ENCODE data around the gene CBX3. TPM values are rescaled to one million over a fixed set of nuclear protein-coding genes. Genes with fewer than 3 reads are reported as not detected.
A peak's percentile ranks its signal among the peaks of the same experiment; 100 is the strongest.

The CBX3 gene
- total RNA-seq, 1 donor from 2014 or later: 188 TPM

DNA sequence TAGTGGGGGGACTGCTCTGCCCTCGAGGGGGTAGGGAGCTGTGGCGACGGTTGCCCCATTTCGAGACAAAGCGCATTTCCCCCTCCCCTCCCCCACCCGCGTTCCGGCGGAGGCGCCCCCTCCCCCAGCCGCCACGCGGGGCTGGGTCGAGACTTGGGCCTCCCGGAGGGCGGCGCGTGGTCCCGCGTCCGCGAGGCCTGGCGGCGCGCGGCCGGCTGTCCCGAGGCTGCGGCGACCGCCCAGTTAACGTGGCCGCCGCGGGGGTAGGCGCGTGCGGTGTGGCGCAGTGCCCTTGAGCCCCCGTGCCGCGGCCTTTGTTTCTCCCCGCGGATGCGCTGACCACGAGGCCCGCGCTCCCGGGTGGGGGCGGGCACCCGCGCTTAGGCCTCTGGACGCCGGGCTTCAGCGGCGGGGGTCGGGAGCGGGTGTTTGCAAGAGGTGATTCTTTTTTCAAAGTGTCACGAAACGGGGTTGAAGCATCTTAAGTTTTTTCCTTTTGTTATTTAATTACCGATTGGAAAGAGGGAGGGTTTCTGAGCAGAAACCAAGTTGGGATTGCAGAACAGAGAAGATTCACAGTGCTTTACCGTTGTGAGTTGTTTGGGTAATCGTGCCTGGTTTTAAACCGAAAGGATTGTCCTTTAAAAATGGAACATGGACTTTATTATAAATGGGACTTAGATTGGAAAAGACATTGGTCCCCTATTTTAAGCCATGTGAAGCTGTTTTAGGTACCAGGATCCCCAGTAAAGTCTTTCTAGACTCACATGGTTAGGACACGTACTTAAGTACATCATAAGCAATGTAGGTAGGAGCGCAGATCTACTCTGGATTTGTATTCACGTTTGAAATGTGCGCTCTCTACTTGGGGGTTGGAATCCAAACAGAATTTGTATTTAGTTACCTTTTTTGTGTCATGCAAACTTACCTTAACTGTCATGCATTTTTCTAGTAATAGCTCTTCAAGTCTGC, 760 bp downstream of the CBX3 start:
- H3K27me3 Mint-ChIP-seq: peaks cover 7% of the 10 kb centered on the region
- H3K4me1 Mint-ChIP-seq (ENCODE audit: unreplicated experiment): peaks cover 27% of the 10 kb centered on the region
- TF ChIP-seq, protein P1, sequence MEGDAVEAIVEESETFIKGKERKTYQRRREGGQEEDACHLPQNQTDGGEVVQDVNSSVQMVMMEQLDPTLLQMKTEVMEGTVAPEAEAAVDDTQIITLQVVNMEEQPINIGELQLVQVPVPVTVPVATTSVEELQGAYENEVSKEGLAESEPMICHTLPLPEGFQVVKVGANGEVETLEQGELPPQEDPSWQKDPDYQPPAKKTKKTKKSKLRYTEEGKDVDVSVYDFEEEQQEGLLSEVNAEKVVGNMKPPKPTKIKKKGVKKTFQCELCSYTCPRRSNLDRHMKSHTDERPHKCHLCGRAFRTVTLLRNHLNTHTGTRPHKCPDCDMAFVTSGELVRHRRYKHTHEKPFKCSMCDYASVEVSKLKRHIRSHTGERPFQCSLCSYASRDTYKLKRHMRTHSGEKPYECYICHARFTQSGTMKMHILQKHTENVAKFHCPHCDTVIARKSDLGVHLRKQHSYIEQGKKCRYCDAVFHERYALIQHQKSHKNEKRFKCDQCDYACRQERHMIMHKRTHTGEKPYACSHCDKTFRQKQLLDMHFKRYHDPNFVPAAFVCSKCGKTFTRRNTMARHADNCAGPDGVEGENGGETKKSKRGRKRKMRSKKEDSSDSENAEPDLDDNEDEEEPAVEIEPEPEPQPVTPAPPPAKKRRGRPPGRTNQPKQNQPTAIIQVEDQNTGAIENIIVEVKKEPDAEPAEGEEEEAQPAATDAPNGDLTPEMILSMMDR (conservative IDR thresholded peaks at IDR 0.05): peak; percentile 17
- H3K9me3 Mint-ChIP-seq: no peaks in the 10 kb centered on the region
- peak; percentile 75 for DNase-seq (ENCODE audit: extremely low spot score, unreplicated experiment)
- peak overlapping the region; percentile 93 for H3K4me3 Mint-ChIP-seq
- H3K36me3 Mint-ChIP-seq: peaks cover 58% of the 10 kb centered on the region
- peak overlapping the region; percentile 85 for H3K27ac Mint-ChIP-seq

- peaks cover 25% of the 10 kb centered on the region for H3K4me1 Mint-ChIP-seq (ENCODE audit: unreplicated experiment)
- peaks cover 7% of the 10 kb centered on the region for H3K27me3 Mint-ChIP-seq
- H3K4me3 Mint-ChIP-seq: peak overlapping the region; percentile 93
- peaks cover 56% of the 10 kb centered on the region for H3K36me3 Mint-ChIP-seq
- TF ChIP-seq, protein P1 (conservative IDR thresholded peaks at IDR 0.05): no peak
- DNase-seq (ENCODE audit: extremely low spot score, unreplicated experiment): no peak
- peak overlapping the region; percentile 85 for H3K27ac Mint-ChIP-seq
- no peaks in the 10 kb centered on the region for H3K9me3 Mint-ChIP-seq
Observed at GRCh38 chr7:26203016-26203415, 1.5 kb downstream of the CBX3 start.

DNA sequence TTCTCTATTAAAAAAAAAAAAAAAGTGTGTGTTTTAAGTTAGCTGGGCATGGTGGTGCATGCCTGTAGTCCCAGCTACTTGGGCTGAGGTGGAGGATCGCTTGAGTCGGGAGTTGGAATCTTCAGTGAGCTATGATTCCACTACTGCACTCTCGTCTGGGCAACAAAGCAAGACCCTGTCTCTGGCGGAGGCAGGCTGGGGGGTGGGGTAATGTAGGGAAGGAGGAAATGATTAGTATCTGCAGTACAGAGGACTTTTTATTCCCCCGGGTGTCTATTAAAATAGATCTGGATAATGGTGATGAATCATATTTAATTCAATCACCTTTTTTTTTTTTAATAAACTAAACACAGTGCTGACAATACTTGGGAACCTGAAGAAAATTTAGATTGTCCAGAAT, 6.5 kb downstream of the CBX3 start:
- H3K4me3 Mint-ChIP-seq: no peak overlapping the region
- TF ChIP-seq, protein P1 (conservative IDR thresholded peaks at IDR 0.05): no peak
- H3K4me1 Mint-ChIP-seq (ENCODE audit: unreplicated experiment): peaks cover 30% of the 10 kb centered on the region
- no peak overlapping the region for H3K27ac Mint-ChIP-seq
- DNase-seq (ENCODE audit: extremely low spot score, unreplicated experiment): no peak
- H3K36me3 Mint-ChIP-seq: peaks cover 51% of the 10 kb centered on the region
- H3K9me3 Mint-ChIP-seq: no peaks in the 10 kb centered on the region
- H3K27me3 Mint-ChIP-seq: no peaks in the 10 kb centered on the region

- H3K27me3 Mint-ChIP-seq: no peaks in the 10 kb centered on the region
- no peaks in the 10 kb centered on the region for H3K9me3 Mint-ChIP-seq
- DNase-seq (ENCODE audit: extremely low spot score, unreplicated experiment): no peak
- H3K36me3 Mint-ChIP-seq: peaks cover 30% of the 10 kb centered on the region
- H3K4me3 Mint-ChIP-seq: no peak overlapping the region
- TF ChIP-seq, protein P1 (conservative IDR thresholded peaks at IDR 0.05): no peak
- H3K27ac Mint-ChIP-seq: no peak overlapping the region
- H3K4me1 Mint-ChIP-seq (ENCODE audit: unreplicated experiment): peaks cover 4% of the 10 kb centered on the region
Observed at GRCh38 chr7:26212921-26213718, 11.6 kb downstream of the CBX3 start.

DNA sequence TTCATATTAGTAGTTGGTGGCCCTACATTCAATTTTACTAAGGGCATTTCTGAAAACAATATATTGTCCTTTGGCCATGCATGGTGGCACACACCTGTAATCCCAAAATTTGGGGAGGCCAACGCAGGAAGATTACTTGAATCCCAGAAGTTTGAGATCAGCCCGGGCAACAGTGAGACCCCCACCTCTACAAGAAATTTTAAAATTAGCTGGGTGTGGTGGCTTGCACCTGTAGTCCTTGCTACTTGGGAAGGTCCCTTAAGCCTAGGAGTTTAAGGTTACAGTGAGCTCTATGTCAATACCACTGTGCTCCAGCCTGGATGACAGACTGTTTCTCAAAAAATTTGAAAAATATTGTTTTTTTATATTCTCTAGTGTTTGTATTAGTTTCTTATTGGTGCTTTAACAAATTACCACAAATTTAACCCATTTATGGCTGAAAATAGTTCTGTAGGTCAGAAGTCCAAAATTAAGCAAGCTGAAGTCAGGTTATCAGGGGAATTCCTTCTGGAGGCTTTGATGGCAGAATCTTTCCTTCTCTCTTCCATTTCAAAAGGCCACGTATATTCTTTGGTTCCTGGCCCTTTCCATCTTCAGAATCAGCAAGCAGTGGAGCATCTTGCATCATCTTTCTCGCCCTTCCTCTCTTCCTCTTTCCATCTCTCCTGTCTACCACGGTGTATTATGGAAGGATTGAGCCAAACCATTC, 12.4 kb downstream of the CBX3 start:
- TF ChIP-seq, protein P1 (conservative IDR thresholded peaks at IDR 0.05): no peak
- DNase-seq (ENCODE audit: extremely low spot score, unreplicated experiment): no peak
- Mint-ChIP-seq H3K4me1 (ENCODE audit: unreplicated experiment) (peaks cover 4% of the 10 kb centered on the region), H3K27me3 (no peaks in the 10 kb centered on the region), H3K27ac (no peak overlapping the region), H3K9me3 (no peaks in the 10 kb centered on the region), H3K4me3 (no peak overlapping the region), H3K36me3 (peaks cover 30% of the 10 kb centered on the region)

Measured in type B pancreatic cell (in vitro differentiated cells).